G401 (cell line): ENCODE data around the gene DNAJC1. TPM values are rescaled to one million over a fixed set of nuclear protein-coding genes. Genes with fewer than 3 reads are reported as not detected.
A peak's percentile ranks its signal among the peaks of the same experiment; 100 is the strongest.

ENCODE experiments used
- DNase-seq: peaks from one replicate; pipeline ENCODE4 v3.0.0-alpha.2; 2015; ENCODE audit warnings: low spot score
- in situ Hi-C: cut with HindIII; loops from 2 replicates; pipeline ENCODE4 v1.10.0; 2016; ENCODE audit warnings: low sequenced_read_pairs, mixed read lengths
- total RNA-seq: library from RNA; depleted of rRNA; stranded (reverse); fragments of >200 nt; shearing (Covaris generic); gene quantifications from 2 replicates; pipeline ENCODE4 v1.2.3, GENCODE V29; 2014

Gene DNAJC1
- total RNA-seq, 1 experiment from 2014 or later = 143 TPM

DNA sequence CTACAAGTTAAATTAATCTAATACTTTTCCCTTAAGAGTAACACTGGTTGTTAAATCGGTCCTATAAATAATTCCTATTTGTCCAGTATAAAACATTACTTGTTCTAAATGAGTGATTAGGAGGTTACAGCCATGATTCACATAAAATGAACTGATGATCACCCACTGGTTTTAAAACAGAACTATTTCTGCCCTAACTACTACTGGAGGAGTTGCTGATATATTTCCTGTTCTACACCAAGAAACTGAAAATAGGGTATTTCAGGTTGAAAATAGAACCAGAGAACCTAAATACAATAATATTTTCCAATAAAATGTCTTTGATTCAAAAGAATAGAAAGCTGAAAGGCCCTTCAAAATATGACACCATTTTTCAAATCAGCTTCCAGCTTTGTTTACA, 30.9 kb downstream of the DNAJC1 start:
- DNase-seq = no peak
- in situ Hi-C loops = no loop called here

DNA sequence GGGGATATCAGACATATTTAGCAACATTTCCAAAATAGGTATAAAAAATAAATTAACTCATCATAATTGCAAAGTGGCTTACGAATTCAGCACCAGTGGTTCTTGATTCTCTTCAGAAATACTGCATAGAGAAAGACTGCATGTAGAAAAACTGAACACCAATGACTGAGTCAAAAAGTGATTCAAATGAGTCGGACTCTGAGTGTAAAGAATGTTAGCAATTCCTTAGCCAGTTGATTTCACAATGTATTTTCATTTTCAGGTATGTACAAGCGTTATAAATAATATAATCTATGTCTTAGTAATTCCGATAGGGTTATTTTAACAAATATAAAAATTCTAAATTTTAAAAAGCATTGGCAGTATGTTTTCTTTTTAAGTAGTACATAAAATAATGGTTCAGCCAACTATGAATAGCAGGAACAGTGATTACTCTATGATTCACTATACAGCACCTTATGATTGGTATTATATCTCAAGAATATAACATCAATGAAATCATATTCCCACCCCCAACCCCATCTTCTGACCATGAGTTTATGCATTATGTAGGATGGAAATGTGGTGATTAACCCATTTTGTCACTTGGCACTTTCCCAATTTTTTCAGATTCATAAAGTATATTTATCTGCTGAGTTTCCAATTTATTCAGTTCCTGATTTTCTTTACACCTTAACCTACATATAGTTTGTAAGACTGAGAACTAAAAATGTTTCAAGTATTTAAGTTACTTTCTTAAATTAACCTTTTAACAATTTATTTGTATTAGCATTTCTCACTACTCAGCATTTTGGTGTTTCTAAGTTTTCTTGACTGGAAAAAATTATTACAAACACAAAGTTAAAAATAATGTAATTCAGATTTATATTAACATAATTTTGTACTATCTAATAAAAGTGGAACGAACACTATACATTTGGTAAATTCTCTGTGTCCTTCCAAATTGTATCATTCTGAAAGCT, 33.9 kb downstream of the DNAJC1 start:
- DNase-seq = no peak
- in situ Hi-C loops = no loop called here

- DNase-seq = no peak
- in situ Hi-C loops = no loop called here
Measured at GRCh38 chr10:21964983-21965665, 38.4 kb downstream of the DNAJC1 start.

- in situ Hi-C loops = no loop called here
- no peak for DNase-seq
Measured at GRCh38 chr10:21962358-21962757, 41.2 kb downstream of the DNAJC1 start.

DNA sequence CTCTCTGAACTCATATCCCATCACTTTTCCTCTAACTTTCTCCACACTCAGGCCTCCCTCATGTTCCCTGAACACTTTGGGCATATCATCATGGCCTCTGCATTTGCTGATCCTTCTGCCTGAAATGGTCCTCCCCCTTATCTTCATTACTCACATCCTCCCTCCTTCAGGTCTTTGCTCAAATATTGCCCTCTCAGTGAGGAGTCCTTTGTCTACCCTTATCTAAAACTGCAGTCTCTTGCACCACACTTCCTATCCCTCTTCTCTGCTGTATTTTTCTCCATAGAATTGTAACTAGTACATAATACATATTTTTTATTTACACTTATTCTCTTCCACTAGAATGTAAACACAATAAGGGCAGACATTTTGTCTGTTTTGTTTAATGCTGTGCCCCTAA, 41.7 kb downstream of the DNAJC1 start:
- DNase-seq = no peak
- in situ Hi-C loops = no loop called here

- DNase-seq = no peak
- in situ Hi-C loops = no loop called here
Measured at GRCh38 chr10:21959998-21960397, 43.5 kb downstream of the DNAJC1 start.

- in situ Hi-C loops = no loop called here
- peak; percentile 15 for DNase-seq
Measured at GRCh38 chr10:21954690-21955089, 48.8 kb downstream of the DNAJC1 start.

DNA sequence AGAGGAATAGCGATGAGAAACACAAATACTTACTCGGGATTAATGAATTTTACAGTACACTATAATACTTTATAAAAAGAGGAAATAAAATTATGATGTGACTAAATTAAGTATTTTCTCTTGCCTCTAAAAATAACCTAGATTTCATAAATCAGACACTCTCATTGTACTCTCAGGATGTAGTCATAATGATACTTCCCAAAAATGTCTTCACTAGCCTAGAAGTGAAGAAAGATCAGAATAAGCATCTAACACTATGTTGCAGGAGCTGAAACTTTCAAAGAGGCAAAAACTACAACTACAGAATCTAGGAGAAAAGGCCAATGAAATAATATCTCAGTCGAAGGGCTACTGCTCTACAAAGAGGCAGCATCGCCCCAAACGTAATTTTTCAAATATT, 49.4 kb downstream of the DNAJC1 start:
- in situ Hi-C loops = no loop called here
- DNase-seq = no peak

GRCh38 chr10:21953585-21954057, 49.9 kb downstream of the DNAJC1 start:
- peak; percentile 52 for DNase-seq

DNA sequence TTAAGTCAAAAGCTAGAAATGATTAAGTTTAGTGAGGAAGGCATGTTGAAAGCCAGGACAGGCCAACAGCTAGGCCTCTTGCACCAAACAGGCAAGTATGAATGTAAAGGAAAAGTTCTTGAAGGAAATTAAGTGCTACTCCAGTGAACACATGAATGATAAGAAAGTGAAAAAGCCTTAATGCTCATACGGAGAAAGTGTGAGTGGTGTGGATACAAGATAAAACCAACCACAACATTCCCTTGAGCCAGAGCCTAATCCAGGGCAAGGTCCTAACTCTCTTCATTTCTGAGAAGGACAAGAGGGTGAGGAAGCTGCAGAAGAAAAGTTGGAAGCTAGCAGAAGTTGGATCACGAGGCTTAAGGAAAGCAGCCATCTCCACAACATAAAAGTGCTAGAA, 53.0 kb downstream of the DNAJC1 start:
- in situ Hi-C loops = no loop called here
- DNase-seq = no peak

More at GRCh38 chr10:21953585-21954057, 49.9 kb downstream of the DNAJC1 start:
- in situ Hi-C loops = no loop called here

DNA sequence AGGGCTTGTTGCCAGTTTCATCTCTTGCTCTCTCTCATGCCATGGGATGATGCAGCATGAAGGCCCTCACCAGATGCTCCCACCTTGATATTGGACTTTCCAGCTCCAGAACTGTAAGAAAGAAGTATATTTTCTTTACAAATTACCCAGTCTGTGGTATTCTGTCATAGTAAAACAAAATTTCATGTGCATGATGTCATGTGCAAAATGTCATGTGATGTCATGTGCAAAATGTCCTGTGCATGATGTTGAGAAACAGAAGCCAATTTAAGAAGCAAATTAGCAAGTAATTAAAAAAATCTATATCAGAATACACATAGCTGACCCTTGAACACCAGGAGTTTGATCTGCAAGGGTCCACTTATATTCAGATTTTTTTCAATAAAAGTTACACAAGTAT, 56.6 kb downstream of the DNAJC1 start:
- no peak for DNase-seq
- in situ Hi-C loops = no loop called here

GRCh38 chr10:21944727-21945386, 58.7 kb downstream of the DNAJC1 start:
- no peak for DNase-seq
- in situ Hi-C loops = no loop called here

GRCh38 chr10:21943633-21944265, 59.8 kb downstream of the DNAJC1 start:
- no peak for DNase-seq
- in situ Hi-C loops = no loop called here

GRCh38 chr10:21935439-21936023, 68.0 kb downstream of the DNAJC1 start:
- in situ Hi-C loops = no loop called here
- no peak for DNase-seq

DNA sequence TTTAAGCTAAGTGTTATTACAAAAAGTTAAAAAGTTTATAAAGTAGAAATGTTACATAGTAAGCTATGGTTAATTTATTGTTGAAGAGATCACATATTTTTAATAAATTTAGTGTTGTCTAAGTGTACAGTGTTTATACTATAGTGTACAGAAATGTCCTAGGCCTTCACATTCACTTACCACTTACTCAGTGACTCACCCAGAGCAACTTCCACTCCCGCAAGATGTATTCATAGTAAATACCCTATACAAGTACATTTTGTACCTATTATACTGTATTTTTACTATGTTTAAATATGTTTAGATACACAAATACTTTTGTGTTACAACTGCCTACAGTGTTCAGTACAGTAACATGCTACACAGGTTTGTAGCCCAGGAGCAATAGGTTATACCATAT, 69.2 kb downstream of the DNAJC1 start:
- in situ Hi-C loops = no loop called here
- DNase-seq = no peak

DNA sequence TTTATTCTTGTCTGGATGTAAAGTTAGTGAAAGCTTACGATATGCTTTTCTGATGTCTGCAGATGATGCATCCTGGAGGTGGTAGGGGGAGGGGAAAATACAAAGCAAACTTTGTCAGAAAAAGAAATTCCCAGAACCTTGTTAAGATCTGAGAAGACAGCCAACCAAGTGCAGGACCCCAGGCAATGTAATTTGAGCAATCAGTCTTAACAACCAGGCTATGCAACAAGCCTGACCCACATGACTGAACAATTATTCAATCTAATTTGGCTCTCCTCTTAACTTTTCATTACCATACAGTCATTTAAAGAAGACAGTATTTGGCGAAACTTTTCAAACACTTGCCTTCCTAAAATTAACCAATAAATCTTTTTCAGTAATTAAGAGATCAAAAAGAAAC, 74.5 kb downstream of the DNAJC1 start:
- DNase-seq = no peak
- in situ Hi-C loops = no loop called here

GRCh38 chr10:21927631-21928353, 75.7 kb downstream of the DNAJC1 start:
- DNase-seq = no peak
- in situ Hi-C loops = no loop called here

DNA sequence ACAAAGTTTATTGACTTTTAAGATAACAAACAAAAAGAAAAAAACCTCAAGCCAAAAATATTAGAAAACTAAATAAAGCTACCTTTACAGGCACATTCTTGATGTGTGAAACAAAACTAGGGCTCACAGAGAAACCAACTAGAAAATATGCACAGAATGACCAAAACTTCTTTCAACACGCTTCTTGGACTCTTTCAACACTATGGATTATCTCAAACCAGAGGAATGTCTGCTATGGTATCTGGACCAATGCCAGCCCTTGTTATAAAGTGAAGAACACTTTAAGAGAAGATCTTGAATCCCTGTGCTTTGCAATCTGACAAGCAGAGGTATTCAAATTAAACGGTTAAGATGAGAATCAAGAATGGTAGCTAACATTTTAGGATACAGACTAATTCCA, 76.6 kb downstream of the DNAJC1 start:
- in situ Hi-C loops = no loop called here

More for the DNA sequence above, 76.6 kb downstream of the DNAJC1 start:
- DNase-seq = peak; percentile 17
